HG02798 (cell line): ENCODE data around the gene TEX35.

Experiments
- ATAC-seq: cut with Tn5 transposase; IDR thresholded peaks from one replicate; pipeline ENCODE4 v1.9.1; 2021; ENCODE audit warnings: mild to moderate bottlenecking; ENCODE audit not compliant: unreplicated experiment, poor library complexity

TEX35 gene

GRCh38 chr1:178512566-178513277 lies at the start of gene TEX35:
Gene TEX35 (plus strand): TSS chr1:178513109. CDS start chr1:178513189, 80 bp downstream.
- ATAC-seq, result no peak

GRCh38 chr1:178464141-178464540 lies 48.8 kb upstream of the TEX35 start:
- ATAC-seq, result no peak

DNA sequence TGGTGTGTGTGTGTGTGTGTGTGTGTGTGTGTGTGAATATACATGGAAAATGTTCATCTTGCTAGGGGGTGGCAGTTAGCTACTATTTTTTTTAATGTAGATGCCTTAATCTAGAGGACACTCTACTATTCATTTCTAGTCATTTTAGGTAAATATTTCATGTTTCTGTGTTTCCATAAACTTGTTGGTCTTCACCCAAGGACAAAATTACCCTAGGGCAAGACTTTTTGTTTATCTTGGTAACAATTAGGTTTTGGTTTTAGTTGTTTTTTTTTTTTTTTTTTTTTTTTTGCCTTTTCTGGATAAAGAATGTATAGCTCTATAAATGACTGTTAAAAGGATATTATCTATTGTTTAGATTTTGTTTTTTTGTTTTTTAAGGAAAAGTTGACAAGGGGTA lies 48.3 kb upstream of the TEX35 start:
- ATAC-seq, result no peak

DNA sequence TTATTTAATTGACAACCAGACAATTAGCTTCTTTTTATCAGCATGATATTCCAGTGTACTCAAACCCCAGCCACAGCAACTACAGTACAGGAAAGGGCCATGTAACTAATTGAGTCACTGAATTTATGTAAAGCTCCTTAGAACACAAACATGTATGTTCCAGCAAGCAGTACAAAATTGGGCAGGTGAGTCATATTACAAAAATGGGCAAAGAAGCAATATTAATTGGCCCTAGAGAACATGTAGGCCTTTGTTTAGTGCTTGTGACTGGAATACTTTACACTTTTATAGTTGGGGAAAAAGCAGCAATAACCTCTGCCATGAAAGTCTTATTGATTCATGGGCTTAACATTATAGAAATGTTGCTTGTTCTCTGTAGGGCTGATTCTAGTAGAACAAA lies 47.9 kb upstream of the TEX35 start:
- ATAC-seq, result no peak

DNA sequence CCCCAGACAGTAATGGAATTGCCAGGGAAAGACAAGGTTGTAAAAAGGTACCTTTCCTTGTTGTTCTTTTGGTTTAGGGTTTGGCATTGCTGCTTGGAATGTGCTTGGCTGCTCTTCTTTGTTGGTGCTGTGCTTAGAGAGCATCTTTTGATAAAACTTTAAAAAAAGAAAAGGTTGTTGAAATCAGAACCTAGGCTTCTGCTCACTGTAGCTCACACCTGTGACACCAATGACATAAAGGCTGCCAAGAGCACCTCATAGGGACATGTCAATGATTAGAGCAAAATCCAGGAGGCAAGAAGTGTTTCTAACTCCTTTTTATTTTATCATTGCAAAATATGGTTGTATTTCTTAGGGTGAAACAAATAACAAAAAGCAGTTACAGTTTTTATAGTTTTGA lies 45.1 kb upstream of the TEX35 start:
- ATAC-seq, result no peak

GRCh38 chr1:178470411-178470960 lies 42.4 kb upstream of the TEX35 start:
- ATAC-seq, result no peak

DNA sequence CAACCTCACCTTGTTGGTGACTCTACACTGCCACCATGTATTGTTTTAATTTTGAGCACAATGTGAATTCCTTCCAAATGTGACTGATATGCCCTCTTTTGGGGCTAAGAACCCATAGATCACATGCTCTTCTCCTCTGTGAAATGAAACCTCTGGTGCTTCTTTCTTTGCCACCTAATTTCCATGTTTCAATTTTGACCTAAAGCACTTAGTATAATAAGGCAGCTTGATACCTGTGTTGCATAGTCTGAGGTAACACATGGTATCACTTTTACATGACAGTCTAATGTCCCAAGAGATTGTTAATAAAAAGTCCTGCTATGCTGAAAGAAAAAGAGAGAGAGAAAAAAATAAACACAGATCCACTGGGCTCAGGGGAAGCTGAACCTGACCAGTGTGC lies 40.4 kb upstream of the TEX35 start:
- ATAC-seq, result peak; percentile 52

DNA sequence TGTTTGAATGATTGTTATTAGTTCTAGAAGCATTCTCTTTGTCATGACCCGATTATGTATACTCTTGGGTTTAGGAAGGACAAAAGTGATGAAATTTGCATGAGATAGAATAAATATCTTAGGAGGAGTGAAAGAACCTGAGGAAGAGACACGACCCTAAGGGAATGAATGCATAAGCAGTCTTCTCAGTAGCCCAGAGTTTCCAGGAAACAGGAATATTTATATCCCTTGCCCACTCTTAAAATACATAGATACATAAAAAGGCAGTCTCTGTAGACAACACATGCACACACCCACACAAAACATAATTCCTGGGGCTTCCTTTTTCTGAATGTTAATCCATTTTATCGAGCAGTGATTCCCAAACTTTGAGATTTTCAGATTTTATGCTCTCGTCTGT lies 35.5 kb upstream of the TEX35 start:
- ATAC-seq, result no peak

- ATAC-seq, result no peak
Measured at GRCh38 chr1:178477841-178478240, 35.1 kb upstream of the TEX35 start.

- no peak for ATAC-seq
Measured at GRCh38 chr1:178483251-178483957, 29.5 kb upstream of the TEX35 start.

- no peak for ATAC-seq
Measured at GRCh38 chr1:178484698-178485225, 28.1 kb upstream of the TEX35 start.

- ATAC-seq, result no peak
Measured at GRCh38 chr1:178485541-178485981, 27.3 kb upstream of the TEX35 start.

GRCh38 chr1:178486100-178487069 lies 26.5 kb upstream of the TEX35 start:
- no peak for ATAC-seq

DNA sequence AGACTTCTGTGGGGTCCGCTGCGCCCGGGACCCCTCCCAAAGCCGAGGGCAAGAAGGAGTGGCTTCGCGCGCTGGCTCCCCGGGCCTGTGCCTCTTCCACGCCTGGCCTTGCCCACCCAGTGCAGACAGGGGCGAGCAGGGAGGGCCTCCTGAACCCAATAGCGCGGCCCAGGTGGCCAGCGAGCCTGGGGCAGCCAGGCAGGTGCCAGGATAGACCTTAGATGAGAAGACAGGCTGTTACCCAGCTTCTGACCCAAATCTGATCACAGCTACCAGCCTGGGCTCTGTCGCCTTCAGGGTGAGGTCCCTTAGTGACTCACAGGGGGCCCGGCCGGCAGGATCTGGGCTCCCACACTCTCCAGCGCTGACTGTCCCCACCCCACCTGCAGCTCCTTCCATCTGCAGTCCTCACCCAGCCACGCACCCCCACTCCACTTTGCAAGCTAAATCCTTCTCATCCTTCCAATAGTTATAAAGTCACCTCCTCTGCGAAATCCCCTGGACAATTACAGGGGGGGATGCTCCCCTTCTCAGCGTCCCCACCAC lies 25.8 kb upstream of the TEX35 start:
- no peak for ATAC-seq

DNA sequence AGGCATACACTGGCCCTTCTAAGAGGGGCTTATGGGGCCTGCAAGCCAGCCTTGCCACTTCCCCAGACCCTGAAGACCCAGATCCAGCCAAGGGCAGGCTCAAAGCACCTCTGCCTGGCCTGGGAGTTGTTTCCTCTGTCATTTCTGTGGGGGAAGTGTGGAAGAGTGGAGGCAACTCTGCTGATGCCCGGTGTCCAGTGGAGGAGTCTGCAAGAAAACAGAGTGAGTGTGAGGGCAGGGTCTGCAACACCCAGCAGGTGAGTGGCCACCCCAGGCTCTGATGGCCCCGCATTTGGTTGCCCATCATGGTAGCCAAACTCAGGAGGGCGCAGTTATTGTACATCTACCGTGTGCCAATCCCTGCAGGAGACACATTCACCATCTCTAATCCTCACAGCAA lies 24.5 kb upstream of the TEX35 start:
- ATAC-seq, result no peak

DNA sequence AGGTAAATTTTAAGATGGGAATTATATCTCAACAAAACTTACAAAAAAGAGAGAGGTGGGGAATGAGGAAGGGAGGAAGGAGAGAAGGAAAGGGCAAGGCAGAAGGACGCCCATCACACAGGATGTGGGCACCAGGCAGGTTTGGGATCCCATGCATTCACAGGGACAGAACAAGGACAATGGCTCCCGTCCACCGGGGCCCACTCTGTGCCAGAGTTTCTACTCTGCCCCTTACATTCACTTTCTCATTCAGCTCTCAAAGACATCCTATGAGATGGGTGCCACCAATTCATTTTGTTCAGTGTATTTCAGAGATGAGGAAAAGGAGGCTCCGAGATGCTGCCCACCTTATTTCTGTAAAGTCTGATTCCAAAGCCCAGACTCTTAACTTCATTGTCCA lies 23.5 kb upstream of the TEX35 start:
- ATAC-seq, result no peak

GRCh38 chr1:178490136-178490535 lies 22.8 kb upstream of the TEX35 start:
- ATAC-seq, result no peak

DNA sequence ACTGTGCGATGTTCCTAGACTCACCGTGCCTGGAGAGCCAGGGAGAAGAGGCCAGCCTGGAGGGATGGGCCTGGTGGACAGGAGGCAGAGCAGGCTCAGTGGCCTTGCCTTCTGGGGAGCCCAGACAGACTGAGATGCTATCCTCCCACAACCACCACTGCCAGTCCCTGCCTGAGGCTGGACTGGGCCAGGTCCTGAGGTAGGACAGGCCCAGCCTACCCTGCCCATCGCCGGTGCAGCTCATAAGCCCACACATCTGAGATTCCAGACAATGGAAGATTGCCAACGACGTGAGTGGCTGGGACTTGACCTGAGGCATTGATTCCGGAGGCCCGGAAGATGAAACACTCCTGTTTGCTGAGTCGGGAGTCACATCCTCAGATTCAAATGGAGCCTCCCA lies 21.9 kb upstream of the TEX35 start:
- no peak for ATAC-seq

DNA sequence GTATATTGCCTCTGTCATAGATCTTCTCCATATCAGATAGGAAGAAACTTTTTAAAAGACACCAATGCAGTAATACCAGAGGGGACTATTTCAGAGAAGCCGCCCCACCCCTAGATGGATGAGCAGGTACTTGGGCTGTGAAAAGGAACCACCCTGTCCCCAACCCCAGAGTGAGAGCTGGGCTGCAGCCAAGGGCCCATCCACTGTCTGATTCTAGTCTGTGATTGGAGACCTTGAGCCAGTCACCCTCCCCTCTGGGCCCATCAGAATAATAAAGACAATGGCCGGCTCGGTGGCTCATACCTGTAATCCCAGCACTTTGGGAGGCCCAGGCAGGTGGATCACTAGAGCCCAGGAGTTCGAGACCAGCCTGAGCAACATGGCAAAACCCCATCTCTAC lies 21.2 kb upstream of the TEX35 start:
- no peak for ATAC-seq

GRCh38 chr1:178492341-178492740 lies 20.6 kb upstream of the TEX35 start:
- ATAC-seq, result no peak
